ENCODE measurements around the gene UNC5CL.

UNC5CL gene

DNA sequence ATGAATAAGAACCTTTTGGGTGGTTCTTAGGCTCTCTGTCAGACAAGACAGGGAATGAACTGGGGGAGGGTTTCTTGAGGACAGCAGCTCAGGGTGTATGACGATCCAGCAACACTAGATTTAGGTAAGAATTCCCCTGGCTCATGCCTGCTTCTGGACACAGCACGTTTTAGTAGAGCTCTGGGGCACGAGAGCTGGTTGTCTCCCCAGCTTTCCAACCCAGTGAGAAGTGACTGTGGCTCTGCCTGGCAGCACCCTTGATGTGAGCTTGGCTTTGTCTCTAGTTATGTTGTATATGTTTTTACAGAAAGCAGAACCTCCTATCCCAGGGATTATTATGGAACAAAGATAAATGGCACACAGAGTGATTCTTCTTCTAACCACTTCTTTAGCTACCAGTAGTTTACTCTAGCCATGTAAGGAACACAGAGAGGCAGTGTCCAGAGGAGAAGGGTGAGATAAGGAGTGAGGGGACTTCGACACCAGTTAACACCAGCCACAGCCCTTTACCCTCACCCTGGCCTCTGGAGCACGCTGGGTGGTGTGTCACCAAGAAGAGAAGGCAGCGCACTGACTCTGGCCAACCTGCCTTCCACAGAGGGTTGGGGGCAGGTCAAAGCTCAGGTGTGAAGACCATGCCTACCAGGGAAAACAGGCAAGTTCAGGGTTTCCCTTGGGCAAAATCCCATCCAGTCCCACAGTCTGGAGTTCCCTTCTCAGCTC is 17.9 kb upstream of the UNC5CL start:
- no CpG with 5 or more reads among the region's 6 CpGs for WGBS (ENCODE audit: extremely low coverage, insufficient coverage, insufficient read length)
- no peak overlapping the region for H3K4me3 ChIP-seq (ENCODE audit: low read depth, low read length)
- H3K4me1 ChIP-seq (ENCODE audit: control insufficient read depth in 1 of 2, insufficient read depth in 2 of 2, low read length in 2 of 2), result peaks cover 11 to 19% of the 10 kb centered on the region in 2 experiments
- no peak overlapping the region for H3K14ac ChIP-seq (ENCODE audit: low read length)
- H4K8ac ChIP-seq (ENCODE audit: low read depth, low read length), result no peak overlapping the region
- no peak for DNase-seq
- no peak overlapping the region for H3K9ac ChIP-seq (ENCODE audit: low read length)
- no peak overlapping the region for H3K27ac ChIP-seq (ENCODE audit: low read depth, low read length)
- H3K4ac ChIP-seq (ENCODE audit: low read depth, low read length), result no peak overlapping the region
- no peaks in the 10 kb centered on the region for H3K79me2 ChIP-seq (ENCODE audit: control insufficient read depth, insufficient read depth, low read length, poor library complexity)
- H3K27me3 ChIP-seq (ENCODE audit: insufficient read depth, low read length), result no peaks in the 10 kb centered on the region
- H3K18ac ChIP-seq (ENCODE audit: low read length), result no peak overlapping the region
- H3K23ac ChIP-seq (ENCODE audit: low read length), result no peak overlapping the region
- no peak overlapping the region for H4K91ac ChIP-seq (ENCODE audit: low read depth, low read length)
- no peak overlapping the region for H2AFZ ChIP-seq (ENCODE audit: insufficient read depth, low read length, poor library complexity)
- H2BK5ac ChIP-seq (ENCODE audit: low read depth, low read length, poor library complexity), result no peak overlapping the region
- no peak overlapping the region for H2AK5ac ChIP-seq (ENCODE audit: low read length)
- no peaks in the 10 kb centered on the region for H3K79me1 ChIP-seq (ENCODE audit: low read length)
- H3K9me3 ChIP-seq (ENCODE audit: insufficient read depth, low read depth, low read length), result no peaks in the 10 kb centered on the region
- peak overlapping the region; percentile 34 for H2BK12ac ChIP-seq (ENCODE audit: low read length)
- no peak overlapping the region for H4K12ac ChIP-seq (ENCODE audit: low read depth, low read length)
- no peaks in the 10 kb centered on the region for H3K36me3 ChIP-seq (ENCODE audit: control insufficient read depth in 1 of 2, insufficient read depth in 2 of 2, low read length in 2 of 2)
- no peak overlapping the region for H3K4me2 ChIP-seq (ENCODE audit: low read length)
- no peak overlapping the region for H2BK120ac ChIP-seq (ENCODE audit: insufficient read depth, low read length, poor library complexity)

DNA sequence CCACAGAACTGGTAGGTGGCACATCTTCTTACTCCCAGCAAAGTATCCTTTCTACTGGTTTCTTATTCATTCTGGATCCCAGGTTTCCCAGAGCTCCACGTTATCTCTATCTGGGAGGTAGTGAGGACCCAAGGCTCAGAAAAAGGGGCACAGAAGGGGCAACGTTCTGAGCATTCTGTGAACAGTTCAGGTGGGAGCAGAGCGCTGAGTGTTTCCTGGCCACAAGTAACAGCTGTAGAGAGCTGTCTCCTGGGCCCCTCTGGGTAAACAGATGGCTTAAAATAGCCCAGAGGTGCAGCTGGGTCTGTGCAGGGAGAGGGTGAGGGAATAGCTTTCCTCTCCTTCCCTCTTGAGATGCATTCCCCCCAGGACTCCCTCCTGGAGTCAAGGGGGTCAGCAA is 16.1 kb upstream of the UNC5CL start:
- H3K4ac ChIP-seq (ENCODE audit: low read depth, low read length), result no peak overlapping the region
- no peaks in the 10 kb centered on the region for H3K9me3 ChIP-seq (ENCODE audit: insufficient read depth, low read depth, low read length)
- no peak overlapping the region for H2AK5ac ChIP-seq (ENCODE audit: low read length)
- H3K79me1 ChIP-seq (ENCODE audit: low read length), result peaks cover 2% of the 10 kb centered on the region
- WGBS (ENCODE audit: extremely low coverage, insufficient coverage, insufficient read length), result no CpG with 5 or more reads among the region's 3 CpGs
- H3K14ac ChIP-seq (ENCODE audit: low read length), result no peak overlapping the region
- H3K27me3 ChIP-seq (ENCODE audit: insufficient read depth, low read length), result no peaks in the 10 kb centered on the region
- no peak overlapping the region for H4K12ac ChIP-seq (ENCODE audit: low read depth, low read length)
- no peak overlapping the region for H3K9ac ChIP-seq (ENCODE audit: low read length)
- H3K4me1 ChIP-seq (ENCODE audit: control insufficient read depth in 1 of 2, insufficient read depth in 2 of 2, low read length in 2 of 2), result peaks cover 14 to 22% of the 10 kb centered on the region in 2 experiments
- H4K91ac ChIP-seq (ENCODE audit: low read depth, low read length), result no peak overlapping the region
- H2BK5ac ChIP-seq (ENCODE audit: low read depth, low read length, poor library complexity), result no peak overlapping the region
- no peak overlapping the region for H2BK120ac ChIP-seq (ENCODE audit: insufficient read depth, low read length, poor library complexity)
- H3K18ac ChIP-seq (ENCODE audit: low read length), result no peak overlapping the region
- H3K4me3 ChIP-seq (ENCODE audit: low read depth, low read length), result no peak overlapping the region
- H3K23ac ChIP-seq (ENCODE audit: low read length), result no peak overlapping the region
- no peak overlapping the region for H3K27ac ChIP-seq (ENCODE audit: low read depth, low read length)
- H2AFZ ChIP-seq (ENCODE audit: insufficient read depth, low read length, poor library complexity), result no peak overlapping the region
- no peak for DNase-seq
- H4K8ac ChIP-seq (ENCODE audit: low read depth, low read length), result no peak overlapping the region
- H3K79me2 ChIP-seq (ENCODE audit: control insufficient read depth, insufficient read depth, low read length, poor library complexity), result no peaks in the 10 kb centered on the region
- H3K4me2 ChIP-seq (ENCODE audit: low read length), result no peak overlapping the region
- H2BK12ac ChIP-seq (ENCODE audit: low read length), result no peak overlapping the region
- H3K36me3 ChIP-seq (ENCODE audit: control insufficient read depth in 1 of 2, insufficient read depth in 2 of 2, low read length in 2 of 2), result no peaks in the 10 kb centered on the region

DNA sequence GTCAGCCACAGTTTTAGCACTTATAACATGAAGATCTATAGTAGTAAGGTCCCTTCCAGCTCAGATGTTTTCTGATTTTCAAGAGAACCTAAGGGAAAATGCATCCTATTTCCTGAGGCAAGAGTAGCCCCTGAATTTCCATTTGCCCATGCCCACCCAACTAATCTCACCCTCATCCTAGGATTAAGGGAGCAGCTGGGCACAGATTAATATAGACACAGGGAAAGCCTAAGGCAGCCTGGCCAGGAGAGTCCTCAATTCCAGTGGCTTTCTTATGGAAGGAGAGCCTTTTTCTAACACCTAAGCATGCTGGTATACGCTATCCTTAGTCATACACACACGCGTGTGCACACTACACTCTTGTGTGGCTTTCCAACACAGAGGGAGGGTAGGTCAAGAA is 15.5 kb upstream of the UNC5CL start:
- no peak overlapping the region for H2BK5ac ChIP-seq (ENCODE audit: low read depth, low read length, poor library complexity)
- no peak overlapping the region for H3K4me3 ChIP-seq (ENCODE audit: low read depth, low read length)
- no peaks in the 10 kb centered on the region for H3K36me3 ChIP-seq (ENCODE audit: control insufficient read depth in 1 of 2, insufficient read depth in 2 of 2, low read length in 2 of 2)
- H3K79me1 ChIP-seq (ENCODE audit: low read length), result peaks cover 3% of the 10 kb centered on the region
- no peak overlapping the region for H2BK12ac ChIP-seq (ENCODE audit: low read length)
- no peaks in the 10 kb centered on the region for H3K27me3 ChIP-seq (ENCODE audit: insufficient read depth, low read length)
- no peak overlapping the region for H2AFZ ChIP-seq (ENCODE audit: insufficient read depth, low read length, poor library complexity)
- no peak overlapping the region for H2BK120ac ChIP-seq (ENCODE audit: insufficient read depth, low read length, poor library complexity)
- no CpG with 5 or more reads among the region's 3 CpGs for whole genome bisulfite sequencing (ENCODE audit: extremely low coverage, insufficient coverage, insufficient read length)
- H3K27ac ChIP-seq (ENCODE audit: low read depth, low read length), result no peak overlapping the region
- H3K9me3 ChIP-seq (ENCODE audit: insufficient read depth, low read depth, low read length), result no peaks in the 10 kb centered on the region
- no peak overlapping the region for H3K9ac ChIP-seq (ENCODE audit: low read length)
- no peak overlapping the region for H2AK5ac ChIP-seq (ENCODE audit: low read length)
- no peak overlapping the region for H4K8ac ChIP-seq (ENCODE audit: low read depth, low read length)
- H3K4me2 ChIP-seq (ENCODE audit: low read length), result no peak overlapping the region
- H3K4ac ChIP-seq (ENCODE audit: low read depth, low read length), result no peak overlapping the region
- DNase-seq, result no peak
- no peak overlapping the region for H4K12ac ChIP-seq (ENCODE audit: low read depth, low read length)
- H3K4me1 ChIP-seq (ENCODE audit: control insufficient read depth in 1 of 2, insufficient read depth in 2 of 2, low read length in 2 of 2), result peaks cover 18 to 25% of the 10 kb centered on the region in 2 experiments
- H4K91ac ChIP-seq (ENCODE audit: low read depth, low read length), result no peak overlapping the region
- H3K23ac ChIP-seq (ENCODE audit: low read length), result no peak overlapping the region
- H3K18ac ChIP-seq (ENCODE audit: low read length), result no peak overlapping the region
- H3K14ac ChIP-seq (ENCODE audit: low read length), result no peak overlapping the region
- no peaks in the 10 kb centered on the region for H3K79me2 ChIP-seq (ENCODE audit: control insufficient read depth, insufficient read depth, low read length, poor library complexity)

DNA sequence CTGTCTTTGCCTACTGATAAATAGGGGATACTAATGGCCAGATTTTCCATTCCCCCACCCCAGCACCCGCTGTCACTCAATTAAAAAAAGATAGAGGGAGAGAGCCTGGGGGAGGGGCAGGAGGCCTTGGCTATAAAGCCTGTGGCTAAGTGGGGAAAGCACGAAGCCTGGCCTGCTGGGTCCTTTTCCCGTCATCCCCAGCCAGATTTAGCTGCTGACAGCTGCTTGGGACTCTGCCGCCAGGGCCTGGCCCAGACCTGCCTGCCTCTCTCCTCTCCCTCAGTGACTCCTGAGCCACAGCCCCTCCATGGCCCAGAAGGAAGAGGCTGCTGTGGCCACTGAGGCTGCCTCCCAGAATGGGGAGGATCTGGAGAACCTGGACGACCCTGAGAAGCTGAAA is 14.0 kb upstream of the UNC5CL start, which contains the start of gene APOBEC2:
Gene APOBEC2, plus strand, starts transcription at position 162 of the 400 bp plus-strand sequence. Its CDS starts 146 bp downstream, at position 308.
- Histone ChIP-seq H3K23ac (ENCODE audit: low read length) (no peak within 1 kb of the TSS), H3K4me1 (ENCODE audit: control insufficient read depth in 1 of 2, insufficient read depth in 2 of 2, low read length in 2 of 2) (peaks cover 22 to 29% of the 10 kb centered on the region in 2 experiments), H3K9ac (ENCODE audit: low read length) (no peak within 1 kb of the TSS), H3K9me3 (ENCODE audit: insufficient read depth, low read depth, low read length) (no peaks in the 10 kb centered on the region), H3K27me3 (ENCODE audit: insufficient read depth, low read length) (no peaks in the 10 kb centered on the region), H2BK5ac (ENCODE audit: low read depth, low read length, poor library complexity) (no peak within 1 kb of the TSS), H4K12ac (ENCODE audit: low read depth, low read length) (no peak within 1 kb of the TSS), H3K79me2 (ENCODE audit: control insufficient read depth, insufficient read depth, low read length, poor library complexity) (no peaks in the 10 kb centered on the region), H3K36me3 (ENCODE audit: control insufficient read depth in 1 of 2, insufficient read depth in 2 of 2, low read length in 2 of 2) (no peaks in the 10 kb centered on the region), H2BK12ac (ENCODE audit: low read length) (peak within 1 kb of the TSS; percentile 64), H2AFZ (ENCODE audit: insufficient read depth, low read length, poor library complexity) (no peak within 1 kb of the TSS), H3K4me2 (ENCODE audit: low read length) (no peak within 1 kb of the TSS), H3K4me3 (ENCODE audit: low read depth, low read length) (no peak within 1 kb of the TSS), H4K91ac (ENCODE audit: low read depth, low read length) (no peak within 1 kb of the TSS), H4K8ac (ENCODE audit: low read depth, low read length) (no peak within 1 kb of the TSS), H3K18ac (ENCODE audit: low read length) (no peak within 1 kb of the TSS), H2BK120ac (ENCODE audit: insufficient read depth, low read length, poor library complexity) (no peak within 1 kb of the TSS), H3K79me1 (ENCODE audit: low read length) (peaks cover 14% of the 10 kb centered on the region), H3K4ac (ENCODE audit: low read depth, low read length) (no peak within 1 kb of the TSS), H3K27ac (ENCODE audit: low read depth, low read length) (no peak within 1 kb of the TSS), H2AK5ac (ENCODE audit: low read length) (no peak within 1 kb of the TSS), H3K14ac (ENCODE audit: low read length) (no peak within 1 kb of the TSS)
- WGBS (ENCODE audit: extremely low coverage, insufficient coverage, insufficient read length), result no CpG with 5 or more reads among the region's 5 CpGs
- no peak for DNase-seq

Measured in trophoblast cell (in vitro differentiated cells and primary cell).